OCI-LY3 (cell line): Measurements from ENCODE around the gene SLC27A2.

Source experiments
- H2AFZ ChIP-seq: fragments of 200-600, 300-600 bp; shearing (Covaris generic); 2 replicates; pipeline ENCODE4 v1.6.0; 2014; ENCODE audit warnings: antibody characterized with exemption, low read depth, low read length
- H3K27ac ChIP-seq: fragments of 200-600, 300-600 bp; sonication (generic); 2 replicates; pipeline ENCODE4 v1.5.1; 2014; ENCODE audit warnings: mild to moderate bottlenecking, low read length, moderate library complexity, mixed read lengths
- H3K27me3 ChIP-seq: fragments of 200-600, 300-600 bp; sonication (generic); 2 replicates; pipeline ENCODE4 v1.6.1; 2014; ENCODE audit warnings: low read depth, low read length, mixed read lengths
- H3K36me3 ChIP-seq: fragments of 200-600, 300-600 bp; sonication (generic); replicated peaks from 2 replicates; pipeline ENCODE3; 2014; ENCODE audit warnings: low read depth, low read length, mixed read lengths
- H3K4me1 ChIP-seq: fragments of 300-600, 200-600 bp; sonication (generic); 2 replicates; pipeline ENCODE4 v1.6.1; 2014; ENCODE audit warnings: low read length, mixed read lengths
- H3K4me2 ChIP-seq: fragments of 200-600, 300-600 bp; sonication (generic); 2 replicates; pipeline ENCODE4 v1.6.1; 2014; ENCODE audit warnings: low read length, mixed read lengths
- H3K4me3 ChIP-seq: fragments of 300-600, 200-600 bp; sonication (generic); 2 replicates; pipeline ENCODE4 v1.5.1; 2014; ENCODE audit warnings: antibody characterized with exemption, mild to moderate bottlenecking, low read length, moderate library complexity
- H3K79me2 ChIP-seq: fragments of 300-600, 200-600 bp; shearing (Covaris generic); 2 replicates; pipeline ENCODE4 v1.6.1; 2014; ENCODE audit warnings: mild to moderate bottlenecking, low read length, mixed read lengths
- H3K9ac ChIP-seq: fragments of 300-600, 200-600 bp; shearing (Covaris generic); 2 replicates; pipeline ENCODE4 v1.6.0; 2014; ENCODE audit warnings: mild to moderate bottlenecking, low read length, moderate library complexity
- H3K9me3 ChIP-seq: fragments of 200-600, 300-600 bp; shearing (Covaris generic); 2 replicates; pipeline ENCODE4 v1.6.1; 2014; ENCODE audit warnings: low read length, mixed read lengths; ENCODE audit not compliant: insufficient read depth
- H4K20me1 ChIP-seq: fragments of 200-600, 300-600 bp; sonication (generic); 2 replicates; pipeline ENCODE4 v1.6.1; 2016; ENCODE audit warnings: low read length, mixed read lengths; ENCODE audit not compliant: insufficient read depth
- CTCF ChIP-seq: fragments of 200-600, 300-600 bp; sonication (generic); IDR thresholded peaks from 2 replicates; pipeline ENCODE4 v1.5.1; 2014; ENCODE audit warnings: antibody characterized with exemption, low read length, low read depth
- EZH2phosphoT487 ChIP-seq: fragments of 200-600 bp; shearing (Covaris generic); IDR thresholded peaks from 2 replicates; pipeline ENCODE4 v1.6.1; 2018; ENCODE audit warnings: antibody characterized with exemption, mixed run types, low read depth

SLC27A2 gene

GRCh38 chr15:50278496-50278895 is 96.5 kb downstream of the SLC27A2 start:
- no peak overlapping the region for H3K4me2 ChIP-seq
- H3K79me2 ChIP-seq: no peaks in the 10 kb centered on the region
- H3K36me3 ChIP-seq: no peaks in the 10 kb centered on the region
- no peaks in the 10 kb centered on the region for H4K20me1 ChIP-seq
- H3K9me3 ChIP-seq: no peaks in the 10 kb centered on the region
- no peak overlapping the region for H3K4me3 ChIP-seq
- H3K9ac ChIP-seq: no peak overlapping the region
- no peak overlapping the region for H2AFZ ChIP-seq
- TF ChIP-seq EZH2phosphoT487: no peak
- TF ChIP-seq CTCF: no peak
- H3K27ac ChIP-seq: no peak overlapping the region
- no peaks in the 10 kb centered on the region for H3K4me1 ChIP-seq
- H3K27me3 ChIP-seq: no peaks in the 10 kb centered on the region

GRCh38 chr15:50280271-50280670 is 98.3 kb downstream of the SLC27A2 start:
- H3K9ac ChIP-seq: no peak overlapping the region
- H3K4me3 ChIP-seq: no peak overlapping the region
- no peak overlapping the region for H3K4me2 ChIP-seq
- H3K79me2 ChIP-seq: no peaks in the 10 kb centered on the region
- TF ChIP-seq CTCF (no peak), EZH2phosphoT487 (no peak)
- H2AFZ ChIP-seq: no peak overlapping the region
- H3K36me3 ChIP-seq: peaks cover 4% of the 10 kb centered on the region
- H4K20me1 ChIP-seq: no peaks in the 10 kb centered on the region
- no peaks in the 10 kb centered on the region for H3K4me1 ChIP-seq
- no peaks in the 10 kb centered on the region for H3K9me3 ChIP-seq
- no peak overlapping the region for H3K27ac ChIP-seq
- H3K27me3 ChIP-seq: no peaks in the 10 kb centered on the region

GRCh38 chr15:50281427-50281826 is 99.4 kb downstream of the SLC27A2 start:
- Histone ChIP-seq H3K27ac (no peak overlapping the region), H3K4me2 (no peak overlapping the region), H3K4me1 (no peaks in the 10 kb centered on the region), H3K79me2 (no peaks in the 10 kb centered on the region), H3K36me3 (peaks cover 10% of the 10 kb centered on the region), H3K27me3 (no peaks in the 10 kb centered on the region), H3K9me3 (no peaks in the 10 kb centered on the region), H3K9ac (no peak overlapping the region), H4K20me1 (no peaks in the 10 kb centered on the region), H2AFZ (no peak overlapping the region), H3K4me3 (no peak overlapping the region)
- no peak for TF ChIP-seq EZH2phosphoT487
- TF ChIP-seq CTCF: no peak
